H1 (cell line): ENCODE results near the gene EGF.

ENCODE experiments used
- CEBPB ChIP-seq: IDR thresholded peaks from 2 replicates; pipeline ENCODE4 v1.6.1; 2012; ENCODE audit warnings: low read depth, low read length
- CTCF ChIP-seq, 3 experiments: IDR thresholded peaks; 1 replicate in 2 of 3; 2 replicates in 1 of 3; pipeline versions ENCODE4 v1.5.1 to v1.6.1; 2011; ENCODE audit warnings: low read length in 3 of 3, mild to moderate bottlenecking in 3 of 3, inconsistent platforms in 2 of 3, low read depth in 1 of 3, moderate library complexity in 1 of 3; ENCODE audit not compliant: insufficient read depth in 1 of 3; ENCODE audit errors: control extremely low read depth in 1 of 3
- POLR2A ChIP-seq, 2 experiments: IDR thresholded peaks; 1 replicate in 1 of 2; 2 replicates in 1 of 2; pipeline ENCODE4 v1.6.1; 2011; ENCODE audit warnings: low read depth in 2 of 2, low read length in 2 of 2, mild to moderate bottlenecking in 2 of 2; ENCODE audit errors: control extremely low read depth in 1 of 2
- POLR2AphosphoS5 ChIP-seq: IDR thresholded peaks from 2 replicates; pipeline ENCODE4 v1.6.1; 2011; ENCODE audit warnings: low read depth, low read length

GRCh38 chr4:110010797-110011196 lies 98.1 kb downstream of the EGF start:
- TF ChIP-seq POLR2A (IDR thresholded peaks at IDR 0.05; ENCODE audit: control extremely low read depth in 1 of 2, low read depth in 2 of 2, low read length in 2 of 2) = no peak
- TF ChIP-seq CEBPB = no peak
- TF ChIP-seq POLR2AphosphoS5 = no peak
- TF ChIP-seq CTCF (IDR thresholded peaks at IDR 0.05; ENCODE audit: control extremely low read depth in 1 of 3, insufficient read depth in 1 of 3, low read depth in 1 of 3, low read length in 3 of 3) = no peak
